ENCODE results near the gene C2CD3. TPM values are rescaled to one million over a fixed set of nuclear protein-coding genes. Genes with fewer than 3 reads are reported as not detected.

The C2CD3 gene
- total and polyA plus RNA-seq, 10 donors, result 5.7 to 49.2 (median 31.8) TPM

DNA sequence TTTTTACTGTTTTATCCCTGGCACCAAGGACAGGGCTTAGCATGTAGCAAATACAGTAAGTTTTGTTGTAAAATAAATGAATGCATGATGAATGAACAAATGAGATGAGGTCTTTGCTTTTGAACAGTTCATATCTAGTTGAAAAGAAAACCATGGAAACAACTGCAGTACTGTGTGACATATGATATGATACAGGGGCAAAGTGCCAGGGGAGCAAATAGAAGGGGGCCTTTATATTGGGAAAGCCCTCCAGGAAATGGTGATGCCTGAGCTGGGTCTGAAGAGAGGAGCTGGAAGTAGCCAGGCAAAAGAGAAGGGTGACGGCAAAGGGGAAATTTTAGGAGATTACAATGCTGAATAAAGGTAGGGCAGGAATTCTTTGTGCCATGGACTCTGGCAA is 98.1 kb downstream of the C2CD3 start:
- peaks cover 0 to 11% (median 0%) of the 10 kb centered on the region in 6 donors for H3K4me1 ChIP-seq
- intact Hi-C loops (cut with DNase I; ENCODE audit: low total_unique reads), result no loop called here
- H3K9me3 ChIP-seq, result no peaks in the 10 kb centered on the region
- peaks cover 0 to 100% (median 39%) of the 10 kb centered on the region in 6 donors for H3K36me3 ChIP-seq
- H3K4me3 ChIP-seq, result no peak overlapping the region
- TF ChIP-seq POLR2AphosphoS5 (IDR thresholded peaks at IDR 0.05), result no peak
- TF ChIP-seq POLR2A (IDR thresholded peaks at IDR 0.05), result no peak
- TF ChIP-seq CTCF (IDR thresholded peaks at IDR 0.05 in 8 of 11, conservative IDR thresholded peaks at IDR 0.05 in 3 of 11), result no peak
- H3K27me3 ChIP-seq (replicated peaks in 1 of 7), result no peaks in the 10 kb centered on the region
- H3K27ac ChIP-seq, result no peak overlapping the region
- 89 to 100% (median 96%) methylated on average over 1 of the region's 1 CpG for WGBS, 5 donors
- DNase-seq, result no peak

DNA sequence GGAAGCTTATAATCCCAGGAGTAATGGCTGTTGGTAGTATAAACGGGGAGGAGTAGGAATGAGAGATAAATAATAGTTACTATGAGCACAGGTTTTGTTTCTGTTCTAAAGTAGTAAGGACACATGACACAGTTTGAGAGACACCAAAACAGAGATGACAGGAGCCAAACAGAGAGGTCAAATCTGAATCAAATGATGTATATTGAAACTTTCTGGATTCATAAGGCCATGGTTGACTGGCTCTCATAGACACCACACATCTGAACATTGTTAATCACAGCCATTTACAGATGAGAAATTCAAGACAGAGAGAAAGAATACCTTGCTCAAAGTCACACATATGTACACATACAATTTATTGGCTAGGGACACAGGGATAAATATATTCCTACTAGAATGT is 98.5 kb downstream of the C2CD3 start:
- DNase-seq, result no peak
- intact Hi-C loops (cut with DNase I; ENCODE audit: low total_unique reads), result no loop called here
- TF ChIP-seq CTCF (IDR thresholded peaks at IDR 0.05 in 8 of 11, conservative IDR thresholded peaks at IDR 0.05 in 3 of 11) (no peak), POLR2AphosphoS5 (IDR thresholded peaks at IDR 0.05) (no peak), POLR2A (IDR thresholded peaks at IDR 0.05) (no peak)
- Histone ChIP-seq H3K27me3 (replicated peaks in 1 of 7) (no peaks in the 10 kb centered on the region), H3K4me3 (no peak overlapping the region), H3K27ac (no peak overlapping the region), H3K9me3 (no peaks in the 10 kb centered on the region), H3K4me1 (peaks cover 0 to 11% (median 0%) of the 10 kb centered on the region in 6 donors), H3K36me3 (peaks cover 0 to 98% (median 38%) of the 10 kb centered on the region in 6 donors)
- WGBS, 5 donors, result 76 to 91% (median 86%) methylated on average over 1 of the region's 1 CpG

- WGBS, 5 donors, result 61 to 84% (median 79%) methylated on average over 3 of the region's 3 CpGs
- H3K9me3 ChIP-seq, result no peaks in the 10 kb centered on the region
- peaks cover 0 to 11% (median 0%) of the 10 kb centered on the region in 6 donors for H3K4me1 ChIP-seq
- H3K27ac ChIP-seq, result peak overlapping the region in 3 of 8 donors; percentile 23 to 52 (median 26)
- no peak overlapping the region for H3K4me3 ChIP-seq
- H3K27me3 ChIP-seq (replicated peaks in 1 of 7), result no peaks in the 10 kb centered on the region
- TF ChIP-seq CTCF (IDR thresholded peaks at IDR 0.05 in 8 of 11, conservative IDR thresholded peaks at IDR 0.05 in 3 of 11) (no peak), POLR2A (IDR thresholded peaks at IDR 0.05) (no peak), POLR2AphosphoS5 (IDR thresholded peaks at IDR 0.05) (no peak)
- DNase-seq, result no peak
- intact Hi-C loops (cut with DNase I; ENCODE audit: low total_unique reads), result no loop called here
- H3K36me3 ChIP-seq, result peaks cover 0 to 88% (median 38%) of the 10 kb centered on the region in 6 donors
These were observed 99.9 kb downstream of the C2CD3 start for GRCh38 chr11:74070723-74071492.
